B cell (primary cell): Measurements from ENCODE around the gene GPR183. TPM values are rescaled to one million over a fixed set of nuclear protein-coding genes. Genes with fewer than 3 reads are reported as not detected.

Experiments
- ATAC-seq: fragments of 200-7000 bp; cut with Tn5 transposase; one replicate; pipeline ENCODE4 v1.10.0; 2021; ENCODE audit warnings: low read depth, mild to moderate bottlenecking, moderate number of reproducible peaks, moderate library complexity
- CTCF ChIA-PET: fragments of 350-600 bp; sonication (Branson Sonifier 250); formaldehyde crosslinking; loops from one replicate; lab custom pipeline; 2021; ENCODE audit warnings: antibody characterized with exemption, inconsistent platforms; lab: Charles Lee
- POLR2A ChIA-PET: fragments of 350-600 bp; sonication (Branson Sonifier 250); formaldehyde crosslinking; loops from one replicate; lab custom pipeline; 2021; ENCODE audit warnings: antibody characterized with exemption; lab: Charles Lee
- DNase-seq: peaks from one replicate; pipeline ENCODE4 v3.0.0; 2013
- H2AFZ ChIP-seq: 2 replicates; pipeline ENCODE4 v1.6.1; 2012; ENCODE audit warnings: mild to moderate bottlenecking, low read depth, low read length; ENCODE audit not compliant: insufficient read depth, poor library complexity, severe bottlenecking
- H3K27ac ChIP-seq, 2 donors: 1 replicate in 1 of 2; 2 replicates in 1 of 2; pipeline ENCODE4 v1.5.1; 2012 to 2013; ENCODE audit warnings: low read length in 2 of 2, mild to moderate bottlenecking in 2 of 2, moderate library complexity in 1 of 2
- H3K27me3 ChIP-seq, 4 experiments: fragments of 200-600 bp in 1 of 4; sonication (generic) in 1 of 4; replicated peaks in 1 of 4; 1 replicate in 2 of 4; 2 replicates in 2 of 4; pipeline versions ENCODE4 v1.6.1 to v1.7.0; 2013 to 2016; ENCODE audit warnings: low read length in 3 of 4, mild to moderate bottlenecking in 2 of 4, mixed read lengths in 1 of 4, moderate library complexity in 1 of 4; ENCODE audit not compliant: insufficient read depth in 4 of 4, control insufficient read depth in 3 of 4; ENCODE audit errors: control extremely low read depth in 1 of 4
- H3K36me3 ChIP-seq, 2 experiments: replicated peaks in 1 of 2; 1 replicate in 1 of 2; 2 replicates in 1 of 2; pipeline versions ENCODE4 v1.6.1 to v1.7.1; 2013; ENCODE audit warnings: low read length in 1 of 2; ENCODE audit not compliant: insufficient read depth in 2 of 2, control insufficient read depth in 1 of 2; ENCODE audit errors: control extremely low read depth in 1 of 2, extremely low read depth in 1 of 2
- H3K4me1 ChIP-seq, 2 donors: fragments of 200-600 bp in 1 of 2; sonication (generic) in 1 of 2; 1 replicate in 1 of 2; 2 replicates in 1 of 2; pipeline versions ENCODE4 v1.5.1 to v1.6.1; 2013 to 2017; ENCODE audit warnings: low read length in 2 of 2; ENCODE audit not compliant: control insufficient read depth in 2 of 2, insufficient read depth in 2 of 2
- H3K4me2 ChIP-seq: replicated peaks from 2 replicates; pipeline ENCODE3; 2012; ENCODE audit warnings: mild to moderate bottlenecking, low read depth, low read length; ENCODE audit not compliant: poor library complexity, severe bottlenecking
- H3K4me3 ChIP-seq, 5 experiments: fragments of 200-600 bp in 1 of 5; sonication (generic) in 1 of 5; 1 replicate in 3 of 5; 2 replicates in 2 of 5; pipeline versions ENCODE4 v1.5.1 to v1.7.0; 2011 to 2016; ENCODE audit warnings: low read length in 4 of 5, mild to moderate bottlenecking in 4 of 5, low read depth in 2 of 5, control low read depth in 1 of 5, moderate library complexity in 1 of 5; ENCODE audit not compliant: insufficient read depth in 1 of 5; ENCODE audit errors: control extremely low read depth in 1 of 5, extremely low read depth in 1 of 5
- H3K79me2 ChIP-seq: fragments of 200-600 bp; sonication (generic); one replicate; pipeline ENCODE4 v1.6.0; 2016; ENCODE audit warnings: low read length; ENCODE audit not compliant: control insufficient read depth, insufficient read depth
- H3K9ac ChIP-seq: fragments of 200-600 bp; sonication (generic); 2 replicates; pipeline ENCODE4 v1.6.1; 2017; ENCODE audit warnings: mild to moderate bottlenecking, low read length, moderate library complexity
- H3K9me3 ChIP-seq, 3 donors: one replicate each; pipeline versions ENCODE4 v1.6.1 to v1.7.1; 2013; ENCODE audit warnings: low read length in 2 of 3; ENCODE audit not compliant: control insufficient read depth in 2 of 3, insufficient read depth in 1 of 3; ENCODE audit errors: control extremely low read depth in 1 of 3
- H4K20me1 ChIP-seq: 2 replicates; pipeline ENCODE4 v1.6.0; 2012; ENCODE audit warnings: mild to moderate bottlenecking, low read length; ENCODE audit not compliant: insufficient read depth, control insufficient read depth, poor library complexity, severe bottlenecking
- H3K27ac Mint-ChIP-seq: one replicate; pipeline ENCODE4 v1.8.0; 2021; ENCODE audit warnings: mixed read lengths
- H3K27me3 Mint-ChIP-seq: one replicate; pipeline ENCODE4 v1.8.0; 2021; ENCODE audit warnings: mixed read lengths
- H3K4me1 Mint-ChIP-seq: one replicate; pipeline ENCODE4 v1.8.0; 2021; ENCODE audit warnings: mixed read lengths
- H3K4me3 Mint-ChIP-seq: one replicate; pipeline ENCODE4 v1.8.0; 2021; ENCODE audit warnings: mixed read lengths
- H3K9me3 Mint-ChIP-seq: one replicate; pipeline ENCODE4 v1.8.0; 2022; ENCODE audit warnings: mixed read lengths; ENCODE audit not compliant: insufficient read depth
- CTCF ChIP-seq: fragments of 200-600 bp; IDR thresholded peaks from one replicate; pipeline ENCODE4 v1.8.0; 2022; ENCODE audit warnings: antibody characterized with exemption, mild to moderate bottlenecking
- EZH2 ChIP-seq: IDR thresholded peaks from 2 replicates; pipeline ENCODE4 v1.6.1; 2012; ENCODE audit warnings: borderline replicate concordance, low read depth, mild to moderate bottlenecking, moderate library complexity, low read length; ENCODE audit not compliant: insufficient read depth, poor library complexity, severe bottlenecking
- WGBS: methylation state at CpG from one replicate; pipeline ENCODE4 v1.1.5; 2013; ENCODE audit warnings: missing lambda C conversion rate; ENCODE audit not compliant: insufficient coverage; 5-methylcytosine and 5-hydroxymethylcytosine counted together
- intact Hi-C: fragments of 100-400 bp; cut with micrococcal nuclease; formaldehyde crosslinking; loops from one replicate; pipeline ENCODE4 v1.10.0; 2022
- polyA plus RNA-seq: library from polyadenylated mRNA; depleted of rRNA; stranded (reverse); fragments of >200 nt; gene quantifications from 2 replicates; pipeline ENCODE4 v1.2.3, GENCODE V29; 2012
- total RNA-seq, 2 donors: library from RNA; stranded (reverse); fragments of 120-200 nt in 1 of 2; gene quantifications; 1 replicate in 1 of 2; 2 replicates in 1 of 2; pipeline versions ENCODE4 v1.2.3 to v1.2.4, GENCODE V29; 2013 to 2022

GPR183 gene
- total and polyA plus RNA-seq, 2 donors (not counting 1 experiment from before 2014, with no cell fraction given), result 150 to 256 TPM

- POLR2A ChIA-PET, result no interaction called here
- WGBS, result 50% methylated on average over 5 of the region's 5 CpGs
- peaks cover 44% of the 10 kb centered on the region for H3K4me1 Mint-ChIP-seq
Measured at GRCh38 chr13:99331881-99332293, 24.7 kb upstream of the GPR183 start.

More at GRCh38 chr13:99331881-99332293, 24.7 kb upstream of the GPR183 start:
- Histone ChIP-seq H3K9me3 (peaks cover 0 to 2% (median 0%) of the 10 kb centered on the region in 3 donors), H3K9ac (no peak overlapping the region), H3K4me2 (no peak overlapping the region), H3K27ac (no peak overlapping the region), H2AFZ (no peak overlapping the region), H3K36me3 (peaks cover 15 to 18% of the 10 kb centered on the region in 2 experiments), H3K79me2 (peaks cover 28% of the 10 kb centered on the region), H3K4me1 (peaks cover 13 to 24% of the 10 kb centered on the region in 2 donors), H3K27me3 (no peaks in the 10 kb centered on the region), H3K4me3 (no peak overlapping the region), H4K20me1 (no peaks in the 10 kb centered on the region)
- H3K27ac Mint-ChIP-seq, result no peak overlapping the region
- H3K27me3 Mint-ChIP-seq, result no peaks in the 10 kb centered on the region
- CTCF ChIA-PET, result interaction anchor here (0.6 to 3.7 kb wide), 3 partner anchors 25 to 654 kb away, joined by 3 to 11 read pairs (median 5); no protein-coding TSS in a partner anchor
- DNase-seq (no peak), ATAC-seq (no peak)
- intact Hi-C loops, result no loop called here
- TF ChIP-seq EZH2 (no peak), CTCF (no peak)
- no peak overlapping the region for H3K4me3 Mint-ChIP-seq
- no peaks in the 10 kb centered on the region for H3K9me3 Mint-ChIP-seq
